NOMO-1 treated with DMSO at 0.1 percent for 48 hours (cell line): ENCODE results near the gene GPNMB.
"Not testable (repeated sequence)": the region's sequence is repeated elsewhere in the genome, so short reads cannot be mapped to it uniquely, and the experiment has no call there.

Source experiments
- DNase-seq: peaks from one replicate; lab custom pipeline; 2025; ENCODE audit not compliant: unreplicated experiment; lab: John Stamatoyannopoulos, UW

The GPNMB gene

GRCh38 chr7:23246555-23246954 lies at the start of gene GPNMB:
TSS of gene GPNMB (plus strand) at chr7:23246775. CDS start at chr7:23246858, 83 bp downstream.
- no peak for DNase-seq

- not testable (repeated sequence) for DNase-seq
These were observed 48.8 kb upstream of the GPNMB start for GRCh38 chr7:23197745-23198144.

DNA sequence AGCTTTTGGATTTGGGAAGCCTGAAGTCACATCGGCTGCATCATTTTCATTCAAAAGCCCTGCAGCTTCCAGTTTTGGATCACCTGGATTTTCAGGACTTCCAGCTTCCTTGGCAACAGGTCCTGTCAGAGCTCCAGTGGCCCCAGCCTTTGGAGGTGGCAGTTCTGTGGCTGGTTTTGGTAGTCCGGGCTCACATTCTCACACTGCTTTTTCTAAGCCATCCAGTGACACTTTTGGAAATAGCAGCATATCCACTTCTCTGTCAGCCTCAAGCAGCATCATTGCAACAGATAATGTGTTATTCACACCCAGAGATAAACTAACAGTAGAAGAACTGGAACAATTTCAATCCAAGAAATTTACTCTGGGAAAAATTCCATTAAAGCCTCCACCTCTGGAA lies 46.2 kb upstream of the GPNMB start:
- no peak for DNase-seq

DNA sequence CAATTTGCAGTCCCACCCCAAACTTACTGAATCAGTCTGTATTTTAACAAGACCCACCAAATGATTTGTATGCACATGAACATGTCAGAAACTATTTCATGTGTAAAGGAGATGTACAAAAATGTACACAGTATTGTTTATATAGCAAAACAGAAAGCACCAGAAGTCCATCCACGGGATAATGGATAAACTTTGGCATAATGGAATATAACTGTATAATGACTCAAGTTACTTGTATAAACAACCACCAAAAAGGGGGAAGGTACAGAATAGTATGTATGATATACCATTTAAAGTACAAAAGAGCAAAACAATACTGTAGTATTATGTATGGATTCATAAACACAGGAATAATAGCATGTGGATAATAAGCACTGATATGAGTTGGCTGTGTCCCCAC lies 42.3 kb upstream of the GPNMB start:
- DNase-seq: no peak

DNA sequence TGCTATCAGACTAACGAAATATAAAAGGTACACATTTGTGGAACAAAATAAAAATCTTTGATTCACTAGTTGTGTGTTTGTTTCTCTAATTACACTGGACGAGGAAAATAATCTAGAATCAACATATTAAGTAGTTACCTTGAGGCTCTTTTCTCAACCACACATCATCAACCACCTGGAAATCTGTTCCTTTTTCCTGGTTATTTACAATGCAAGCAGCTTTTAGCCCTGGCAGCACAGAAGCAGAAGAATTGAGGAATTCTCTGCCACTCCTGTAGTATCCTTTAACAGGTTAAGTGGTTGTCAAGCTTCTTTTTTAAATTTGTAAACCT lies 41.0 kb upstream of the GPNMB start:
- no peak for DNase-seq

DNA sequence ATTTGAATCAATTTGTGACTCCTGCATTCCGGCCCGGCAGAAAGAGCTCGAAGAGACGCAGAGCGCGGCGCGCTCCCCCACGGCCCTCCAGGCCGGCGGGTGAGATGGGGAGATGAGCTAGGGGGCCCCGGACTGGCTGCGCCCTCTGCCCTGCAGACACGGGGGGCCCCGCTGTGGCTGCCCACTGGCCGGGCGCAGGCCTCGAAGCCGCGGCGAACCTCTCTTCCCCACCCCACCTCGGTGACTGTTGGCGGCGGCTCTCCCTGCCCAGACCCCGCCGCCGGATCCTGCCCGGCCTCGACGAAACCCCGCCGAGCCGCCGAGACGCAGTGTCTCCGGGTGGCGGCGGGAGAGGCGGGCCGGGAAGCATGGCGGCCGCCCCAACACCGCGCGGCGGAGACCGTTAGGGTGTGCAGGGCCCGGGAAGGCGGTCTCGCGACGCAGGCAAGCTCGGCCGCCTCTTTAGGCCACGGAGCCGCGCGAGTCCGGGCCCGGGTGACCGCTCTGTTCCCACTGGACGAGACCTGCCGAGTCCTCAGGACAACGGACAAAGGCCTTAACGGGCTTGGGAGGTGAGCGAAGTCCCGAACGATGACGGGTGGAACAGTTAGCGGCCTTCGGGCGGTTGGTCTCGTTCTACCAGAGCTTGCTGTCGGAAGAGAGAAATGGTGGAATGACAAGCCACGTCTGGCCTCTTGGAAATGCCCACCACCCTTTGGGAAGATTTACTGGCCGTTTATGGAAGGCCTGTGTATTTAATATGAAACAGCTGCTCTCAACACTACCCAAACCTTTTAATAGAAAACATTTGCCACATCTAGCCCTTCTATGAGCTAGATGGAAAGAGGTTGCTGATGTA lies 40.4 kb upstream of the GPNMB start:
- no peak for DNase-seq

DNA sequence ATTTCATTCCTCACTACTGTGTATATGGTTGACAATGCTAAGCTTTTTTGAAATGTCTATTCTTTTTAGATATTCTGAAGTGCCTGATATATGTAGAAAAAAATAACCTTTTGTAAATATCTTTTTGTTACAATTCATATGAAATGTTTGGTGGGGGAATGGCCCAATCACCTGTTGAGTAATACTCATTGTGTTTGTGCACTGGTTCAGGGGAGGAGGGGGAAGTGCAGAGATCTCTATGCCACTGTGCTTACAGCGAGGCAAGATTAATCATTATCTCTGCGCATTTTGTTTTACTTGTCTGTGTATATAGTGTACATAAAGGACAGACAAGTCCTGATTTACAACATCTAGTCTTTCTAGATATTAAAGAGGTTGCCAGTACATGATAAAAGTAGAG lies 39.6 kb upstream of the GPNMB start:
- peak; percentile 20 for DNase-seq

- peak; percentile 27 for DNase-seq
These were observed 38.7 kb upstream of the GPNMB start for GRCh38 chr7:23207884-23208283.

DNA sequence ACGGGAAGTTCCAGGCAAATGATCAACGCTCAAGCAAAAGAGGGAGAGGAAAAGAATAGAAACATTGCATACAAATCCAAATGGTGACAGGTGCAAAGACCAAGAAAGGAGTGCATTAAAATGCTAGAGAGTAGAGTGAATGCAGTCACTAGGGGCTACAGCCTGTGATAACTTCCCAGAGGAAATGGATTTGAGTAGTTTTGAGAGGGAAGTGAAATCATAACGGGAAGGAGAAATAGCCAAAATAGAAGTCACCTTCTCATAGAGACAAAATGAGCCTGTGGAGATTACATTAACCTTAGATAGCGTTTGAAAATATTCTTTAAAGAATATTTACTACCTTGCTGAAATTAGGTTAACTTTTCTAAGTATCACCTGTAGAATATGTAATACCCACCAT lies 38.3 kb upstream of the GPNMB start:
- DNase-seq: peak; percentile 23

GRCh38 chr7:23210506-23210905 lies 36.1 kb upstream of the GPNMB start:
- peak; percentile 29 for DNase-seq

DNA sequence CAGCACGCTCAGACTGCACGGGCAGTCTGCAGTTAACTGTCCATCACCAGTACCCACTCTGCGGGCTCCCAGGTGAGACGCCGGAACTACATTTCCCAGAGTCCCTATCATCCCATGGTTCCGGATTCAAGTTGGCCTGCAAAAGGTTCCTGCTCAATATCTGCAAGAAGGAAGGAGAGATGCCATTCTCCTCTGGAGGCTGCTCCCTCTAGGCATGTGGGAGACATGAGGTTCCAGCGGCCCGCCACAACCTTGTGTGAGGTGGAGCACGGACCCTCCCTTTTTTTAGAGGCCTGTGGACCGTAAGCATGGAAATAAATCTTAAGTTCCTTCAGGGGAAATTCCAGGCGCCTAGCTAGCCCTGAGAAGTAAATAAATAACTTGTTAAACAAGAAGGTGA lies 35.0 kb upstream of the GPNMB start:
- no peak for DNase-seq

DNA sequence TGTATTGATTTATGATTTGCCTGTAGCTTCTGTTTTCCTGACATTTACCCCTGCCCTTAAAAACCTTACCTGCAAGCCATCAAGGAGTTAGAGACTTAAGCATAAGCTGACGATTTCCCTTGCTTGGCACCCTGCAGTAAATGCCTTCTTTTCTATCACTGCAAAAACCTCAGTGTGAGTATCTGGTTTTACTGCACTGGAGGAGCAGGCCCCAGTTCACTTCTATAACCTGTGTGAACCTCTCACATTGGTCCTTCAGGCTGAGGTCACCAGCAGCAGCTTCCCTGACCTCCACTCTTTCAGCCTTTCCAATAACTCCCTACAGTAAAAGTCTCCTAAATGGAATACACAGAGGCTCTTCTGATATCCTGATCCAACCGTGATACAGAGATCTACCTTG lies 34.2 kb upstream of the GPNMB start:
- no peak for DNase-seq

GRCh38 chr7:23212841-23213240 lies 33.7 kb upstream of the GPNMB start:
- no peak for DNase-seq

DNA sequence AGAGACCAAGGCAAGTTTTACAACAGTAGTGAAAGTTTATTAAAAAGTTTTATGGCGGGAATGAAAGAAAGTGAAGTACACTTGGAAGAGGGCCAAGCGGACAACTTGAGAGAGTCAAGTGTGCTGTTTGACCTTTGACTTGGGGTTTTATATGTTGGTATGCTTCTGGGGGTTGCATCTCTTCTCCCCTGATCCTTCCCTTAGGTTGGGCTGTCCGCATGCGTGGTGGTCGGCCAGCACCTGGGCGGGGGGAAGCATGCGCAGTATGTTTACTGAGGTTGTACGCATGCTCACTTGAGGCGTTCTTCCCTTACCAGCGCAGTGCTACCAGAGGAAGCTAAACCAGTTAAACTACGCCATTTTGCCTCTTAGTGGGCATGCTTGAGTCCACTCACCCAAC lies 32.8 kb upstream of the GPNMB start:
- no peak for DNase-seq

- no peak for DNase-seq
These were observed 32.2 kb upstream of the GPNMB start for GRCh38 chr7:23214423-23214822.

GRCh38 chr7:23214938-23215337 lies 31.6 kb upstream of the GPNMB start:
- DNase-seq: no peak

- peak; percentile 72 for DNase-seq
These were observed 30.6 kb upstream of the GPNMB start for GRCh38 chr7:23216021-23216420.

- no peak for DNase-seq
These were observed 28.4 kb upstream of the GPNMB start for GRCh38 chr7:23218196-23218595.

- DNase-seq: no peak
These were observed 25.8 kb upstream of the GPNMB start for GRCh38 chr7:23220690-23221305.

DNA sequence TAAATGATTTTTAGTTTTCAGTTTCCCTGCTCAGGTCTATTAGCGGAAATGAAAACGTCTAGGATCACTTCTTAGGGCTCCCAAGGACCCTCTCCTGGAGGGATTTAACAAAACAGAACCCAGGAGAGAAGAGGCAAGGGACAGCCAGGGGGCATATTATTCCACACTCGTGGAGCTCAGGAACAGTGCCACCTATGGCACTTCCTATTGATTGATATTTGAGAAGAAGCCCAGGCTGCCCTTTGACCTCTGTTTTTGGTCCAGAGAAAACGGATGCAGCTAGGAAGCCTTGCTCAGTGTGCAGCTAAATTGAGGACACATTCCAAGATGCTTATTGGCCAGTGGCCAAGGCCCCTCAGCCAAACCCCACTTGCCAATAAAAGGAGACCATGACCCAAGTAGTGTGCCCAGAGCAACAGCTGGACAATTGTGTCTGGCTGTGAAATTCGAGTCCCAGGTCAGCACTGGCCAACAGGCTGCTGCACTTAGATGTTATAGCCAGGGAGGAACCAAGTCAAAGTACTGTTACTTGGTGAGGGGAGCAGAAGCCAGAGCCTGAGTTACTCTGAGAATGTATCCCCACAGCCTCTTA lies 24.0 kb upstream of the GPNMB start:
- DNase-seq: no peak

- DNase-seq: not testable (repeated sequence)
These were observed 22.2 kb upstream of the GPNMB start for GRCh38 chr7:23224364-23224763.

GRCh38 chr7:23226844-23227450 lies 19.6 kb upstream of the GPNMB start:
- DNase-seq: no peak
